Upper lobe of left lung (tissue), 4 donors: ENCODE data around the gene CCDC136.

ENCODE experiments used
- CTCF ChIP-seq, 6 experiments: fragments of 450-650 bp in 4 of 6; fragments of 200-600 bp in 2 of 6; sonication (generic) in 2 of 6; IDR thresholded peaks; one replicate each; pipeline ENCODE4 v1.5.1; 2016 to 2019; ENCODE audit warnings: antibody characterized with exemption in 6 of 6
- EP300 ChIP-seq, 4 donors: sonication (generic); formaldehyde crosslinking; IDR thresholded peaks; one replicate each; pipeline ENCODE4 v1.5.1; 2017; ENCODE audit warnings: antibody characterized with exemption in 4 of 4, control low read depth in 2 of 4
- POLR2A ChIP-seq, 4 donors: fragments of 450-650 bp; IDR thresholded peaks; one replicate each; pipeline ENCODE4 v1.5.1; 2016 to 2017; ENCODE audit warnings: antibody characterized with exemption in 4 of 4, mild to moderate bottlenecking in 2 of 4
- POLR2AphosphoS5 ChIP-seq, 2 donors: sonication (generic); formaldehyde crosslinking; IDR thresholded peaks; one replicate each; pipeline ENCODE4 v1.5.1; 2017; ENCODE audit warnings: antibody characterized with exemption in 2 of 2

- peak in 1 of 4 donors; percentile 27 for TF ChIP-seq POLR2A (IDR thresholded peaks at IDR 0.05)
- TF ChIP-seq CTCF (IDR thresholded peaks at IDR 0.05): no peak
- TF ChIP-seq EP300 (IDR thresholded peaks at IDR 0.05): no peak
- TF ChIP-seq POLR2AphosphoS5 (IDR thresholded peaks at IDR 0.05): peak in 1 of 2 donors; percentile 3
Measured at GRCh38 chr7:128791121-128791971, at the start of gene CCDC136.
